Ureter (tissue), 1 donor: Measurements from ENCODE around the gene GALNT1. TPM values are rescaled to one million over a fixed set of nuclear protein-coding genes. Genes with fewer than 3 reads are reported as not detected.

Source experiments
- DNase-seq: peaks from one replicate; pipeline ENCODE4 v3.0.0-alpha.2; 2020; ENCODE audit warnings: low spot score
- total RNA-seq: library from RNA; stranded (reverse); gene quantifications from one replicate; pipeline ENCODE4 v1.2.4, GENCODE V29; 2023
- donor health status: DM: yes; HTN: yes; CAD: no.

GALNT1 gene
- total RNA-seq, 1 donor from 2014 or later: 115 TPM

DNA sequence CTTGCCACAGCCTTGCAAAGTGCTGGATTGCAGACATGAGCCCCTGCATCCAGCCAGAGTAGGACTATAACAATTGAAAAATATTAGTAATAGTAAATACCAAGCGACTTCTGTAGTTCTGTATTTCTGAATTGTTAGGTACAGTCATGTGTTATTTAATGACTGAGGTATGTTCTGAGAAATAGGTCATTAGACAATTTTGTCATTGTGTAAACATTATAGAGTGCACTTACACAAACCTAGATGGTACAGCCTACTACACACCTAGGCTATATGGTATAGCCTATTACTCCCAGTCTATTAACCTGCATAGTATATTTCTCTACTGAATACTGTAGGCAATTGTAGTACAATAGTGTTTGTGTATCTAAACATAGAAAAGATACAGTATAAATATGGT, 92.1 kb downstream of the GALNT1 start:
- DNase-seq: no peak

DNA sequence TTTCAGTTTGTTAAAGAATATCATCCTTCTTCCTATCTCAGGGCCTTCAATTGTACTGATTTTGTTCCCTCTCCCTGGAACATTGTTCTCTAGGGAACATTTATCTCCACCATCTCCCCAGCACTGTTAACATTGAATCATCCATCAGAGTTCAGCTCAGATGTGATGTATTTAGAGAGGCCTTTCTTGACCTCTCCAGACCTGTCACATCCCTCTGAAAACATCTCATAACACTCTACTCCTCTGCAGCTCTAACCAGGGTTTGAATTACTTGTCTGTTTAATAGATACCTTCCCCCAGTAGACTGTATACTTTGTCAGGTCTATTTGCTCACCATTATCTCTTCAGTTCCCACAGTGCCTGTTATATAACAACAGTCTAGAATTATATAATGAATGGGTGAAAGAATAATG, 98.6 kb downstream of the GALNT1 start:
- no peak for DNase-seq

DNA sequence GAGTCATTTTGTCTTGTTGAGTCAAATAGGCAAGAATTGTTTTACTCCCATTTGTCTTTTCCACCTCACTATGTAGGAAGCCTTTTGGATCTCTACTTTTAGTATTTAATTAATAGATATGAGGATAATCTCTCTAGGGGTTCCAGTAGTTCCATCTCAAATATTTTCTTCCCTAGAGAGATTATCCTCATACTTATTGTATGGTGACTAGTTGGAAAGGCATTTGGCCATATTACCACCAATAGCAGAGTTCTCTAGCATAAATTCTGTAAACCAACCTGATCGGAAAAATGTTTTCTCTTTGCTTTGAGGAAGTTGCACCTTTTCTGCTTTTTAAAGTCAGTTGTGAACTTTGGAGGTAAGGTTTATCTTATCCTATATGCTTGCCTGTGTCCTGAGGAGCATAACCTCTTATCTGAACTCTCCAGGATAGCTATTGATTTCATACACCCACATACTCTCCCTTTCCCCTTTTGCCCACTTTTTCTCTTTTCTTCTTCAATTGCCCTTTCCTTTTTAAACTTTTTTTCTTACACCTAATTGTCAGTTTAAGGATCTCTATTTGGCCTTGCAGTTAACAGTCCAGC, 100.8 kb downstream of the GALNT1 start:
- DNase-seq: no peak

DNA sequence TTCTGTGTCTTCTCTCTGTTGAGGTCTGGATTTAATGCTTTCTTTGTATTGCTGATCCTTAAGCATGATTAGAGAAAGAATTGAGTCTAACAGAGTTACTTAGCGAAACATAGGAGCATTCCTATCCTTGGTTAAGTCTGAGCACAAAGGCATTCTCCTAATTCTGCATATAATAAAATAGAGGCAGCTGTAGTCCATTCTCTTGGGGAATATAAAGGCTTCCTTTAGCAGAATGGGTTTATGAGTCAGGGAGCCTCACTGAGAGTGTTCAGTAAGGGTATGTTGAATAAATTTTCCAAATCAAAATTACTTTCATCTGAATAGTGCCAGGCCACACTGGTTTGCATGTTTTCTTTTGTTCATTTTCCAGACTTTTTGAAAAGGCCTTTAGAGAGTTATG, 101.5 kb downstream of the GALNT1 start:
- DNase-seq: no peak

DNA sequence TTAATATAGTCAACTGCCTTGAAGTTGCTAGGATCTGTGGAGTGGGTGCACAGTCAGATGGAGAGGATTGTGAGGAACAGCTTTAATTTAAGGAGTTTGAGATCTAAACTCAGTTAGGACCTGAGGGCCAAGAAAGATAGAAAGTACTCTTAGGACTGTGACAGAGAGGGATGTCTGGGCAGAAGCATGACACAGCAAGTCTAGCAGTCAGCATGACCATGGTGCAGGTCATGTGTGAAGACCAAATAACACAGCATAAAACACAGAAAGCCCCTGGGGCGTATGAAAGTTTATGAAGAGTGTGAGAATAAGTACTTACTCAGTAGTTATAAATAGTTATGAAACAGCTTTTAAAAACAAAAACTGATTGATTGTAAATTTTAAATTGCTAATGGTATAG, 107.2 kb downstream of the GALNT1 start:
- DNase-seq: no peak

DNA sequence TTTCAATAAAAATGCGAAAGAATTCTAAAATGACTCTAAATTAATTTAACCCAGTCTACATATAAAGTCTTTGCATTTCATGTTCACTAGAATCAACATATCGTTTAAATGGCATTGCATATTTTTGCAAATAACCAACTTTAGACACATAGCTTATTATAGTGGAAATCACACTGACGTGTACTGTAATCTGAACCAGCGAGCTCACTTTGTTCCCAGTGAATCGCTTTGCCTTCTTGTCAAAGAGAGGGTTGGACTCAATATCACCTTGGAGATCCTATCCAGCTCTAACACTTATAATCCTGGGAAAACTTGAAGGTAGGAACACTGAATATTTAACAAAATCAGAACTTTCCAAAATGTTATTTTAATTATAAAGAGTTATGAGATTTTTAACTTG, 108.2 kb downstream of the GALNT1 start:
- DNase-seq: no peak

DNA sequence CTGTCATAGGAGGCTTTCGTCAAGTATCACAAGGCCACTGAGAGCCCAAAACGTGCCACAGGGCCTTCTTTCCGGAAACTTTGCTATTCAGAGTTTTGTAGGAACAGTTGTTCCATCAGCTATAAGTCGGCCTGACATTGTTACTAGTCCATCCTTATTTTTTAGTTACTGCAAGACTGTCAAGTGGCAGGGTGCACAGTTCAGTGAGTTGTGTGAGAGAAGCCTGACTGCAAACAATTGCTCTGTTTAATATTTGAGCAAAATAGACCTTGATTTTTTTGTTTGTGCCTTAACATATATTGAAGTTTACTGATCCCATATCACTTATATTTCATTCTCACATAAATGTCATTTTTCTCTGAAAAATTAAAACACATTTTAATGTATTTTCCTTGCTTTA, 110.1 kb downstream of the GALNT1 start:
- DNase-seq: no peak

DNA sequence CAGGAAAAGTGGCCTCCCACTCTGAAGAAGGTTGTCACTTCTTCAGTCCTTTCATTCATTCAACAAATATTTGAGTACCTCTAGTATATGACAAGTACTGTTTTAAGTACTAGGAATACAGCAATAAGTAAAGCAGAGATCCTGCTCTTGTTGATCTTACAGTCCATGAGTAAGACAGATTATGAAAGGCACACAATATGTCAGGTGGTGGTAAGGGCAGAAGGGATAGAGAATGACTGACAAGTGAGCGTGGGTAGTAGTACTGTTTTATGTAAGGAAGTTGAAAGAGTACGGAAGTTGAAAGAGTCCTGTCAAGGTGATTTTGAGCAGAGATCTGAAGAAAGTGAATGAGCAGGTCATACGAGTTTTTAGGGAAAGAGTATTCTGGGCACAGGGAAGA, 111.3 kb downstream of the GALNT1 start:
- no peak for DNase-seq

DNA sequence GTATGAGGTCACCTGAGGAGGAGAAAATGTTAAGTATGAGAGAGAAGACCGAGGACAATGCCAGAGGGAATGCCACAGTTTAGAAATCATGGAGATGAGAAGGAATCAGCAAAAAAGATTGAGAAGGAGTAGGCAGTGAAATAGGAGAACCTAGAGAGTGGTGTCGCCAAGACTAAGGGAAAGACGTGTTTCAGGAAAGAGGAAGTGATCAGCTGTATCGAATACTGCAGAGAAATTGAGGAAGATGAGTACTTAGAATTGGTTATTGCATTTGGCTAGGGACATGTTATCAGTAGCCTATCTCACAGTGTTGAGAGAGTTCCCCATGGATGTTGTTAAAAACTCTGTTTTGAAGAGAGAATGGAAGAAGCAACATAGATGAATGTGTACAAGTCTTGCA, 112.3 kb downstream of the GALNT1 start:
- DNase-seq: no peak

DNA sequence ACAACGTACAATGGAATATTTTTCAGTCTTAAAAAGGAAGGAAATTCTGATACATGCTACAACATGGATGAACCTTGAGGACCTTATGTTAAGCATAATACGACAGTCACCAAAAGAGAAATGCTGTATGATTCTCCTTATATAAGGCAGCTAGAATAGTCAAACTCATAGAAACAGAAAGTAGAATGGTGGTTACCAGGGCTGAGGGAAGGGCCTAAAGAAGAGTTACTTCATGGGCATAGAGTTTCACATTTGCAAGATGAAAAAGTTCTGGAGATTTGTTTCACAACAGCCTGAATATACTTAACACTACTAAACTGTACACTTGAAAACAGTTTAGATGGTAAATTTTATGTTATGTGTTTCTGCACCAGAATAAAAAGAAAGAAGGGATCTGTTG, 113.3 kb downstream of the GALNT1 start:
- DNase-seq: no peak

DNA sequence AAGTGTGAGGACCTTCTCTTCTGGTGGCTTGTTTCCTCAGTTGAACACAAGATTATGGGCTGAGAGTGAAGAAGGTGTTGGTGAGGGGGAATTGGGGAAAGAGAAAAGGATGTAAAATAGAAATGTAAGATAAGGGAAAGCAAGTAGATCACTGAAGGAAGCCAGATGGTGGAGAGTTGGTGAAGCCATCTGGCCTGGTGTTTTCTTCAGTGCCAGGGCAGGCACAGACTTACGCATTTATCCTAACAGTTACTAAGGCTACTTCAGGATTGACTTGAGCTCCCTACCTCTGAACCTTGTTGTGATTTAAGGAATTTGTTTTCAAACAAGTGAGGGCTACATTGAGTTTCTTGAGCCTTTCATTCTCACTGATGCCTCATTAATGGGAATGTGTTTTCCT, 113.8 kb downstream of the GALNT1 start:
- DNase-seq: no peak

DNA sequence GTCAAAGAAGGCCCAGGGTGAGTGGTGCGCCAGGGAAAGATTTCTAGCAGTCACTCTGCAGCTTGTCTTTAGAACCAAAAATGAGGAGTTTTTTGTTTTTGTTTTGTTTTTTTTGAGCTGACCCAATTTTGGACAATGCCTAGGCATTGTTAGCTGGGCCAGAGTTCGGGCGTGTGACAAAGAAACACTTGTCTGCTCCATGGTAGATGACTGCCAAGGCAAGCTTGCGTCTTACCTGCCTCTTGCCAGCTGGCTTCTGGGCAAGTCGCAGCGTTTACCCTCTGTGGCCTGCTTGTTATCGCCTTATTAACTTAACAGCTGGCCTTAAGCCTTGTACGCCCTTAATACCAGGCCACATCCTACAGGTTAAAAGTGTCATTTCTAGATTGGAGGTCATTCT, 114.3 kb downstream of the GALNT1 start:
- no peak for DNase-seq

DNA sequence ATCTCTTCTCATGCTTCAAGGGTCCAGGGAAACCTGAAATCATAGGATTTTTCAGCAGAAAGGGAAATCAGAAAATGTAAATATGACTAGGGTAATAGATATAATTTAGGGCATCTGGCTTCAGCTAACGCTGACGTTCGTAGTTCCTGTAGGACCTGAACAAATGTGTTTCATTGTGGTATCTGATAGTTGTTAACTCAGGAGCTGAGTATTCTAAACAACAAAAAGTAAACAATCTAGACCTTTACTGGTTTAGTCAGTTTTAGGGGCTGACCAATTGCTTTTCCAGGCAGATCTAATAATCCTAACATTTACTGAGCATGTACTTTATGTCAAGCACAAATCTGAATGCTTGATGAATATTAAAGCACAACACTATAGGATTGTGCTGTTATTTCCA, 114.8 kb downstream of the GALNT1 start:
- DNase-seq: no peak

DNA sequence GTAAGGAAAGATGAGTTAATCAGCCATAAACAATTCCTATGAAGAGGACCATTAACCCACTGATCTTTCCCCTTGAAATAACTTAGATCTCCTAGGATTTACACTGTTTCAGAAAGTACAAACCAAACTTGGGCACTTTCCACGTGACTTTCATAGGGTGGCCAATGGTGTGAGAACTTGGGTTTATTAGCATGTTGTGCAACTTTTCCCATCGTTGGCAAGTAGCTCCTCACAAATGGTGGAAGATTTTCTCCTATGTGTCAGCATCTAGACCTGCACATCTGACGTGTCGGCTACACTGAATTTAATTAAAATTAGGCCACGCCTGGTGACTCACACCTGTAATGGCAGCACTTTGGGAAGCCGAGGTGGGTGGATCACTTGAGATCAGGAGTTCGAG, 116.3 kb downstream of the GALNT1 start:
- no peak for DNase-seq

DNA sequence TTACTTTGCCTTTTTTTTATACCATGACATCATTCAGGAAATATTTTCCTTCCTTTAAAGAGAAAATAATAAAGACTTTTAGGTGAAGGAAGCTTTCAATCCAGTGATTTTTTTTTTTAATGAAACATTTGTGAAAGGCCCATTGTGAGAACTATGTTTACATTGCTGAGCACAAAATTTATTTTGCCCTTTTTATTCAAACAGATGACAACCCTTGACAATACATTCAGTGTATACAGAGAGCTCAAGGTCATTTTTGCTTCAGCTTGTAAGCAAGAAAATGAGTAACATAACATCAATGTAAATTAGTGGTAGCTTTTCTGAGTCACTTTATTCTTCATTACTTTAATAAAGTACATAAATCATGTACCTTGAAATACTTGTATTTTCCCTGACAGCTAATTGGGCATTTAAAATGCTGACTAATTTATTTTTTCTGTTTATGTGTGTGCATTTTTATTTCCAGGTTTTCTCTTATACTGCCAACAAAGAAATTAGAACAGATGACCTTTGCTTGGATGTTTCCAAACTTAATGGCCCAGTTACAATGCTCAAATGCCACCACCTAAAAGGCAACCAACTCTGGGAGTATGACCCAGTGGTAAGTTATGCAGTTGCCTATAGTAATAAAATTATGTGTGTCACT, 121.6 kb downstream of the GALNT1 start:
- no peak for DNase-seq

DNA sequence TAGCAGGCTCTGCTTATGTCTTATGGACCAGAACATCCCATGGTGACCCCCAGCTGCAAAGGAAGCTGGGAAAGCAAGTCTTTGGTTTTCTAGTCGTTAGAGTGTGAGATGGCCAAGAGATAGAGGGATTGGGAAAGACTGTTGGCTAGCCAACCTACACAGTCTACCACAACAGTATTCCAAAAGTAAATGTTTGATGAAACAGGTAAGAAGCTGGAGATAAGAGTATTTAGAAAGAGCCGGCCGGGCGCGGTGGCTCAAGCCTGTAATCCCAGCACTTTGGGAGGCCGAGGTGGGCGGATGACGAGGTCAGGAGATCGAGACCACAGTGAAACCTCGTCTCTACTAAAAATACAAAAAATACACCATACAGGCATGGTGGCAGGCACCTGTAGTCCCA, 124.4 kb downstream of the GALNT1 start:
- DNase-seq: no peak

DNA sequence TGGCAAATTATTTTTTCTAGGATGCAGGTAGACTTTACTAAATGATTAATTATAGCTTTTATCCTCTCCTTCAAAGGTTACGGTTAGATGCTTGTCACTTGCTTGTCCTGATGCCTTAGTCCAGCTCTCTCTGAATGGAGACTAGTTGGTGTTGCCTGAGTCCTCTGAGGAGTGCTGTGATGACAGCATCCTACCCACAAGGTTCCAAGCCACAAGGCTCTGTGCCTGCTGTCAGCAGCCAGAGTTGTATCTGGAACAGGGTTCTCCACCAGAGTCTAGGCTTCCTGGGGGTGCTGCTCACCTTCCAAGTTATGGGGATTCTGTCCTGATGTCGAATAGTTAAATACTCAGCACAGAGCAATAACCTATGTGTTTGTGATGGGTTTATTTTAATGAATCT, 125.7 kb downstream of the GALNT1 start:
- no peak for DNase-seq

DNA sequence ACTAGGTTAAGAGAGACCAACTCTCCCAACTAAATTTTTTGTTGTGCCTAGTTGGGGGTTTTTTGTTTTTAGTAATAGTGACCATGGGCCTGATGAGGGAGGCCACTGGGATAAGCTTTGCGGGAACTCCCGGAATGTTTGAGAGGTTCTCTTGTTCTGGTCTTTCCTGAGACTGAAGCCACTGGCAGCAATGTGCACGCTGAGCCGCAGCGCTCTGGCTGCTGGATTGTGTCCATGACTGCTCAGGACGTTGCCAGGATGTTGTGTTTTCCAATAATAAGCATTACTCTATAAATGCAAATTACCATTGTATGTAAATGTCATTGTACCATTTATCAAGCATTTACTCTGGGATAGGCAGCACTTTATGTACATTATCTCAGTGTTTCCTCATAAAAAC, 126.1 kb downstream of the GALNT1 start:
- DNase-seq: no peak

DNA sequence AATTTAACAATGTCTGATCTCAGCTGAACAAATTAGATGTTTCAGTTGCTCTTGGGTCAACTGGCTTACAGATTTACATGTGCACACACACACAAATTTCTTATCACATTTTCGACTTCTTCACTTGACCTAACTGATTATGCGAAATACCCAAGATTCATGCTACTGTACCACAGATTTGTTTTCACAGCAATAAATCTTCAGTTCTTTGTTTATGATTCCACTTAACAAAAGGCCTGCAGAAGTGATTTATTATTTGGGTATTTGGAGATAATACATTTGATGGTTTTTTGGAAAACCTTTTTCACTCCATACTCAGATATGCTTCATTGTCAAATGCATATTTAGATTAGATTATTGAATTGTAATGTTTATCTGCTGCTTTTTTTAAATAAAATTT, 129.0 kb downstream of the GALNT1 start:
- DNase-seq: no peak

DNA sequence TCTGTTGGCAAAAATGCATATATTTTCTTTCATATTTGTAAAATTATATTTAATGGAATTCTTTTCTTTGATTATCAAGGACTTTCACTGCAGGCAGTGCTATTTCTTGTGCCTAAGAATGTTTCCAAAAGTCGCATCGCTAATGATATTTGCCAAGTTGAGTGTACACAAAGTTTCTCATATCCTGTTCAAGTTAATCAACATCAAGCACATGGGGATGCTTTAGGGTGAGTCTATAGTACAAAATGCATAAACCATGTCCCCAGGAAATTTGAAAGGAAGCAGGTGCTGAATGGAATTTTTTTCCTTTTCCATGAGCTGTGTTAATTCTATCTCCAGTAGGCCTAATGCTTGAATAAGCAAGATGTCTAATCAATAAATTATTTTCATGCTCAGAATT, 129.7 kb downstream of the GALNT1 start:
- DNase-seq: no peak

DNA sequence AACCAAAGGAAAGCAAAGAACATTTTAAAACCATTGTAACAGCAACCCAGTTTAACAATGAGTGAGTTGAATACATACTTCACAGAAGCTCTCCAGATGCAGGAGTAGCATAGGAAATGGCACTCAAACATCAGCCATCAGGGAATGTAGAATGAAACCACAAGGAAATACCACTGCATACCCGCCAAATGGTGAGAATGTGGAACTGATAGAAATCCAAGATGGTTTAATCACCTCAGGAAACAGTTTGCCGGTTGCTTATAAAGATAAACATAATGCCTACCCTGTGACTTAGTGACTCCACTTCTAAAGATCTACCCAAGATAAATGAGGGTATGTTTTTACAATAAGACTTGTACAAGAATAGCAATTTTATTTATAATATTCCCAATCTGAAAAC, 132.0 kb downstream of the GALNT1 start:
- DNase-seq: no peak

DNA sequence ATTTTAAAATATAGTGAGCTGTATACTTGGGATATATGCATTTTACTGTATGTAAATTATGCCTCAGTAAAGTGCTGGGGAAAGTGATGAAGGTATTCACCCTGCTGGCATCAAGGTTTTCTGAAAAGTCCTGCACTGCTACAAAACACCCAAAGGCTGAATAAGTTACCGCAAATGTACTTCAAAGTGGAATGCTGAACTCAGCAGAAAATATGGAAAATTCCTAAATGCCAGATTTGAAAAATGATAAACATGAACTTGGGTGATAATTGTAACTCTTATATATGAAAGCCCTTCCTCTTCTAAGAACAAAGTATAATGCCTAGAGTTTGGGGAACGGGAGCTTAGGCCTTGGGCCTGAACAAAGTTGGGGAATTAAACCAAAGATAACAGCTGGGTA, 133.0 kb downstream of the GALNT1 start:
- DNase-seq: no peak

DNA sequence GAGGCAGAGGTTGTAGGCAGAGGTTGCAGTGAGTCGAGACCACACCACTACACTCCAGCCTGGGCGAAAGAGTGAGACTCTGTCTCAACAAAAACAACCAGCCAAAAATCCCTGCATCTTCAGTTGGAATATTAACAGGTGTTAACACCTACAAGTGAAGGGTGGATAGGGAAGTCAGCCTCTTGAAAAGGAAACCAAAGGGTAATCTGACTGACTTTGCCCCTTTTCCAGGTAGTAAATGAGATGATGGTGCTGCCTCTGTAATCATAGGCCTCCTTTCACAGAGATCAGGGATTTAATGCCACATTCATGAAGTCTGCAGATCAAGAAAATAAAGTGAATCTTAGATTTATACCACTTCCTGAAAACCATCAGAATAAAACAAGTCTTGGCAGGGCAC, 133.6 kb downstream of the GALNT1 start:
- no peak for DNase-seq

DNA sequence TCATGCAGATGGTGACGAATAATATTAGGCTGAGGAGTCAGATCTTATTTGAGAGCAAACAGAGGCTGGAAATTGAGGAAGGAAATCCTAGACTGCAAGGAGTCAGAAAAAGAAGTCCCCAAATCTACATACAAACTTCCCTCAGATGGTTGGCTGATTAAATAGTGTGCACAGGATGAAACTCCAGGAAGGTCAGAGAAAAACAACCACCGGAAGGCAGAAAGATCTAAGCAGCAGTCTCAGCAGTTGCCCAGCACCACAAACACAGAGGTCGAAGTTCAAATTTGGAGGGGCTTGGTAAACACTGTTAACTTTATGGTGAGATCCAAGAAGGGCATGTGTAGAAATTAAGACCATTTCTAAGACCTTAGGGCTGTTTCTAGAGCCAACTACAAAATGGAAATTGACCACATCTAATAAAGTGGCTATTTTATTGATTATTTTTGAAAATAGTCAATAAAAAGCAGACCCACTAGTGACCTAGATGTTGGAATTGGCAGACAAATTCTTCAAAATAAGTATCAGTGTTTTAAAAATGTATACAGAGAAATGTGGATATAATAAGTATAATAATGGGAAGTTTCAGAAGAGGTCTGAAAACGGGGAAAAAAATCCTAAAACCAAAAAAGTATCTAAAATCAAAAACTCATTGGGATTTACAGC, 134.8 kb downstream of the GALNT1 start:
- no peak for DNase-seq
